GM21515 (cell line): ENCODE measurements around the gene PDE11A.

ENCODE experiments used
- ATAC-seq: cut with Tn5 transposase; IDR thresholded peaks from one replicate; pipeline ENCODE4 v1.9.1; 2021; ENCODE audit not compliant: unreplicated experiment

The PDE11A gene

GRCh38 chr2:177929662-177930522, 142.7 kb downstream of the PDE11A start:
- no peak for ATAC-seq

DNA sequence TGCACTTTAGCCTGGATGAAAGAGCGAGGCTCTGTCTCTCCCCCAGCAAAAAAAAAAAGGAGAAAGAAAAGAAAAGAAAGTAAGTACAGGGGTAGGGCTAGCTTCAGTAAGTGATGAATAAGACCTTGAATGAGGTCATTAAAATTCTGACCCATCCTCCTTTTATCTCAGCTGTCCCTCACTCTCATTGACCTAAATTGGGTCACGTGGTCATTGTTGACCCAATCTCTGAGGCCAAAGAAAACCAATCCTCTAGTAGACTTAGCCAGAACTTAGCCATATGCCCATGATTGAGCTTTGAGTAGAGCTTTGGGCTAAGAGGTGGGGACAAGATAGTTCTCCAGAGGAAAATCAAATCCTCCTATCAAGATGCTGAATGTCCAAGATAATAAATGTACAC, 149.3 kb downstream of the PDE11A start:
- no peak for ATAC-seq

GRCh38 chr2:177921726-177922125, 150.9 kb downstream of the PDE11A start:
- ATAC-seq, result no peak

GRCh38 chr2:177917169-177917568, 155.4 kb downstream of the PDE11A start:
- no peak for ATAC-seq

GRCh38 chr2:177916342-177916741, 156.2 kb downstream of the PDE11A start:
- ATAC-seq, result no peak

DNA sequence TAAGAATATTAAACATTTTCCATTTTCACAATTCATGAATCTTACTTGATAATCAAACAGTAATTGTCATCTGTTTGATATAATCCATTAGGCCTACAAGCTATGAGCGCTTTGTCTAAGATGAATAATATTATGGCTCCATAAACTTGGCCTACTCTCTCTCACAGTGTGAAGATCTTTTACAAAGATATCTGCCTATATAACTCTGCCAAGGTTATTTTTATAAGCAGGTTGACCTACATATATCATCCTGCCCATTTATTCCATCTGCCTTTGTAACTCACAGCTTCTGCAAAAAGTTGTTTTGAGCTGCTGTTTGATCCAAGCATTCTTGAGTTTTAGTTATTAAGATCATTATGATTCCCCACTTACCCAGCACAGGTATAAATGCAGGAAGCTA, 158.3 kb downstream of the PDE11A start:
- no peak for ATAC-seq

- ATAC-seq, result no peak
These were observed 162.6 kb downstream of the PDE11A start for GRCh38 chr2:177909962-177910361.

DNA sequence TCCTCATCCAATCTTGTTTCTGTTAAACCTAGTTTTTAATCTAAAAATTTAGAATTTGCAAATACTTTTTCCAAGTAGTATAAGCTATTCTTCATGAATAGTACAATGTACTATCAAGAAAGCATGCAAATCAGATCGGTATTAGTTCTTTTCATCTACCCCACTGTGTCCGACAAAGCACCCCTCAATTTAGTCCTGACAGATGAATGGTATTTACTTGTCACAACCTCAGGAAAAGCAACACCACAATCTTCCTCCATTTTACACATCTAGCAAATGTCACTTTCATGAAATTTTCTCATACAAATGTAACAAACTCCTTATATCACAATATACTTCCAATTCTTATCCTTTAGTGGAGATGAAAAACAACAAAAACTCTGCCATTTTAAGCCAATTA, 163.8 kb downstream of the PDE11A start:
- no peak for ATAC-seq

GRCh38 chr2:177908182-177908581, 164.4 kb downstream of the PDE11A start:
- no peak for ATAC-seq

DNA sequence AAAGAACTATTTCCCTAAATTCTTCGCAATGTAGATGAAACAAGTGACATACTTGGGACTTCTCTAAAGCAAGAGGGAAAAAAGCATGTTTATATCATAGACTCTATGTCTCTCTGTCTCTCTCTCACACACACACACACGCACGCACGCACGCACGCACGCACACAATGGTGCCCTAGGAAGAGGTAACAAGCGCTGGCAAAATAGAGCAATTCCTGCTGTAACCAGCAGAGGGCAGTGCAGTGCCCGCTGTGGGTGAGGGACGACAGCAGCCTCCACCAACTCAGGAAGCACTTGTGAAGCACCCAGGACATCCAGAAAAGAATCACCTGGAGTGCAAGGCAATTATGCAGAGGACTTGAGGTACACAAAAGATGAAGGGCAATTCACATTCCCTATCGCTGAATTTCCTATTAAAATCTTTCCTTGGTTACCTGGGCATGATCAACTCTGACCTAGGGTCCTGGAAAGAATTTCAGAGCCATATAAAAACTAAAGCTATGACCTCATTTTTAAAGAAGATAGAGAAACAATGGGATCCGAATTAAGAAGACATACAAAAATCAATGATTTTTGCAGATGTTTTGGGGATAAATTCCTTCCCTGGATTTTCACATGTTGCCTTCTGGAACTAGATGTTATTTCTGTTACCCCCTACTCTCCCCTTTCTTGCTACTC, 166.4 kb downstream of the PDE11A start:
- peak; percentile 94 for ATAC-seq

DNA sequence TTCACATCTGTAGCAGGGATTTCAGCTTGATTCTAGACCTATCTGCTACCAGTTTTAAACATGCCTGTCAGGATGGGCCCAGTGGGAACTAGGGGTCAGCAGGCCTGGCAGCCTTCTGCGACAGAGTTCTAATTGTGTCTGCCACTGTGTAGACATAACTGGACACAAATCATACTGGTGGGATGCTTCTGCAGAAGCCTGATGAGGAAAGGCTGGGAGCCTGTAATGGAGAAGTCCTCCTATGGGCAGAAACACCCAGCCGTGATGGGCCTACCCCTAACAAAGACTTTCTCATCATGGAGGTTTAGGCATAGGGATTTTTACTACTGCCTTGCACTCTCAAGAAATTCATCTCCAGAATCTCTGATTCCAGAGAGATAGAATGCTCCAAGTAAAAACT, 166.9 kb downstream of the PDE11A start:
- ATAC-seq, result no peak

DNA sequence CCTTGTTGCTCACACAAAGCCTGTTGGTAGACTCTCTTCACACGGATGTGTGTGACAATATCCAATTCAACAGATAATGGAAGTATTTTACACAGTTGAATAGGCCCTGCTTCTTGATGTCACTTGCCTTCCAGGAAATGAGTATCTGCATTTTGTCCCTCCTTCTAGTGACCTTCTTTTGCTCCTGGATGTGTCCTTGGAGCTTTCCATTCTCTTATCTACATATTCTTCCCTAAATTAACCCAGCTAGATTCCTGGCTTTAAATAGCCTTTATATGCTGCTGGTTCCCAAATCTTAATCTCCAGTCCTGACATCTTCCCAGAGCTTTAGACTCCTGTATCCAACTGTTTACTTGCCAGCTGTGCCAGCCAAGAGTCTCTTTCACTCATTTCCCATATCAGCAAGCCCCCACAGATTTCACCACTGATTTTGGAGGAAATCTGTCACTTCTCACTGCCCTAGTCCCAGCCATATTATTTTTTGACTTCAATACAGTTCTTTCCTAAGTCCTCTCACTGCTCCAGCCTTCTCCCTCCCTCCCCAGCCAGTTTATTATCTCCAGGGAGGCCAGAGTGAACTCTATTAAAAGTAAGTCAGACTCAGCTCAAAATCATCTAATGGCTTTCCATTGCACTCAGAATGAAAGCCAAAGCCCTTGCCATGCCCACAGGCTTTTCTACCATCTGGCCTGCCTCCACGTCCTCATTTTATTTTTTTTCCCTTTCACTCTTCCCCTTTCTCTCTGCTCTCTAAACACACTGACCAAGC, 170.0 kb downstream of the PDE11A start:
- ATAC-seq, result no peak

DNA sequence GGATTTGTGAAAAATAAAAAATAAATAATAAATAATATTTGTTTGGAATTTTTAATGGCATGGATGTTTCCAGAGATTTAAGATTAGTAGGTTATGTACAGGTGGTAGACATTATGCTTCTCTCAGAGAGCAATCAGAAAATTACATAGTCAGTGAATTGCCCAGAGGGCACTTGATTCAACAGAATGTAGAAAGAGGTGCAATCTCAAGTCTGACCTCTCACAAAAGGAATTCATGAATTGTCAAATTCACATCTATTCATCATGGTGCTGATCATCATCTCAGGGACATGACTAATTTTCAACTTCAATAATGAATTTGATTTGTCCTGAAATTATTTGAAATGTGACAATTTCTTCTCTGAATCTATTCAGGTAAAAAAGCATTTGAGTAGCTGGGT, 172.5 kb downstream of the PDE11A start:
- no peak for ATAC-seq

DNA sequence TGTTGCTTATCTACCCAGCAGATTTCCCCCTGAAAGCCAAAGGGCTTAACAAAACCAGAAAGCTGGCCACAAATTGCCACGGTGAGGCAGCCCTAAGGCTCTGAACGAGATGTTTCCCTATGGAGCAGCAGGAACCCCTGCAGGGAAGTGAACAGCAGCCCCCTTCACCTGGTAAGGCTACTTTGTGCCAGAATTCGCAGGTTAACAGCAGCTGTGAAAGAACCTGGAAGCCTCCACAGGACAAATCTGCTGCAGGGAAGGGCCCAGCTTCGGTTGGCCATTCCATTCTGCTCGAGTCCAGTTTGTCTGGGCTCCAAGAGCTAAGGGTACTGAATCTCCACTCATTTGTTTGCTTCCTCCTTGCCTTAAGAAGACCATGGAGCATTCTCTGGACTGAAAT, 175.3 kb downstream of the PDE11A start:
- no peak for ATAC-seq

- no peak for ATAC-seq
These were observed 176.0 kb downstream of the PDE11A start for GRCh38 chr2:177896587-177896986.

DNA sequence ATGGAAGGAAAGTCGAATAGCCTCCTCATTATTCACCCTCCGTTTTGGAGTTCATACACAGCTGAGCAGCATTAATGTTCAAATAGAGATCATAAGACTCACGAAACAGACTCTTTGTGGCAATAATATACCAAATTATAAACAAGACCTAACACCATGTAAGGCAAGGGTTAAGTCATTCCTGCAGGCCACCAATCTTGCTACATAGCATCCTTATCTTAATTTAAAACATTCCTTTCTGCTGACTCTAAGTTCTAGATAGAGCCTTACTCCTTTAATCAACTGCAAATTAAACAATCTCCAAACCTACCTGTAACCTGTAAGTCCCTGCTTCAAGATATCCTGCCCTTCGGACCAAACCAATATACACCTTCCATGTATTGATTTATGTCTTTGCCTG, 178.0 kb downstream of the PDE11A start:
- ATAC-seq, result no peak

DNA sequence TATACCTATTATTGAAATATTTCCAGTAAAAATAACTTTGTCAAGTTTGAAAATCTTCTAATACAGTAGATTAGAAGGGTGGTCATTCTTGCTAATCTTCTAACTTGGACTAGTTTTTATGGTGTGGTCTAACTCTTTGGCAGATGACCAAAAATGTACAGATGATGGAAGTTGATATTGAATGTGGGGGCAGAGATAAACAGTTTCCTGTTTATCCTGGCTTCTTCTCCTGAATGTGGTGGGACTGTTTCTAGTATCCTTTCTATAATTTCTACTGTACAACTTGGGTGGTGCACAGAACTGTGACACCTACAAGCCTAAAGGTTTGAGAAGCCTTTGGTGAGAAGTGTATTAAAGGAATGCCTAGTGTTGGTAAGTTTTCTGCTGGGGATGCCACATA, 178.7 kb downstream of the PDE11A start:
- no peak for ATAC-seq

DNA sequence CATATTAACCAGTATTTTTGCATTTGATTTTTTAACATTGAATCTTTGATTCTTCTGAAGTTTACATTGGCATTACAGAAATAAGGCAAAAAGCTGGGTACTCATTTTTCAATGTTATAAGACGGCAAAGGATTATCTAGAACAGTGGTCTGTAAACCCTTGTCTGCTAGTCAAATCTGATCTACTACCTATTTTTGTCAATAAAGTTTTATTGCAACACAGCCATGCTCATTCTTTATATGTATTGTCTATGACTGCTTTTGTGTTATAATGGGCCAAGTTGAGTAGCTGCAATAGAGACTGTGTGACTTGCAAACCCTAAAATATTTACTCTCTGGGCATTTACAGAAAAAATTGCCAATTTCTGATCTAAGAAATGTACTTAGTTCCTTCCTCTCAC, 181.0 kb downstream of the PDE11A start:
- no peak for ATAC-seq

DNA sequence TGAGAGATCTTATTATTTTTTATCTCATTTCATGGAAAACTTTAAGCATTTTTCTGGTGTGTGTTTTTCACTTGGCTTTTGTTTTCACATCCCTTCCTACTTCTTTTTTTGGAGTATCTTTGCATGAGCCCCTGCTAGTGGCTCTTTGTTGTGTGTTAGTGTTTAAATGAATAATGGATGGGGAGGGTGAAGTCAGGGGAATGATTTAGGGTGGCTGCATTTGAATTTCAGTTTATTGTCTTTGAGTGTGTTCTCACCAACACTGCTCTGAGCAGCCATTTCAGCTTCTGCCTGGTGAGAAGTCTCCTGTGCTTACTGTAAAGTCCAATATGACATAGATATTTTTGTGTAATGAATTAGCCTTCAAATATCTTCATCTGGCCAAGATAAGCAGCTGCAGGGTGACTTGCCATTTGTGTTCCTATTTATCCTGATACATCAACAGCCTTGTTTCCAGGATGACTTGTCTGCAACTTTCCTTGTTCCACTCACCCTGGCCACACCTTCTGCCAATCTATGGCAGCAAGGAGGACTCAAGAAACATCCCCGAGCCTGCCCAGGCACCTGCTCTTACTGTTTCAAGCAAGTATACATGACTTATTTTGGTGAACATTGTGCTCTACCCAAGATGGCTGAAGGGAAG, 182.6 kb downstream of the PDE11A start:
- ATAC-seq, result no peak

- ATAC-seq, result no peak
These were observed 184.0 kb downstream of the PDE11A start for GRCh38 chr2:177888581-177888980.

DNA sequence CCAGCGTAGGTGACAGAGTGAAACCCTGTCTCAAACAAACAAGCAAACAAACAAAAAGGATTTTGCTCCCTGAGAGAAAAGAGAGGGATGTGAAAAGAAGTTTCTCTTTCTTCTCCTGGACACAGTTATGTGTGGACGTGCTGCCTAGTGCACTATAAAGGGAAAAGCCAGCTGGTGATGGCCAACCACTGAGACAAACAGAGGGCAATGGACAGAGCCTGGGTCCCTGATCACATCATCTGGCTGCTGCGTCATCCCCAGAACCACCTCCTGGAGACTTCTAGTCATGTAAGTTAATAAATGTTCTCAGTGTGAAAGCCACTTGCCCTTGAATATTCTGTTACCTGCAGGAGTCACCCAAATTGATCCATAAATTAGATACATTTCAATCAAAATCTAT, 184.9 kb downstream of the PDE11A start:
- no peak for ATAC-seq
